Cerebellar nuclear complex (tissue), 1 donor: ENCODE measurements around the gene CCDC24.
A peak's percentile ranks its signal among the peaks of the same experiment; 100 is the strongest.

Source experiments
- DNase-seq, 2 experiments: peaks; one replicate each; lab custom pipeline; 2025; lab: John Stamatoyannopoulos, UW

The CCDC24 gene

GRCh38 chr1:43963006-43963405 lies 28.4 kb upstream of the CCDC24 start:
- DNase-seq: no peak

GRCh38 chr1:43963890-43964289 lies 27.5 kb upstream of the CCDC24 start:
- no peak for DNase-seq

GRCh38 chr1:43965316-43965715 lies 26.1 kb upstream of the CCDC24 start:
- DNase-seq: no peak

GRCh38 chr1:43968348-43968948 lies 23.0 kb upstream of the CCDC24 start:
- no peak for DNase-seq

GRCh38 chr1:43969416-43969745 lies 22.0 kb upstream of the CCDC24 start:
- no peak for DNase-seq

- DNase-seq: peak; percentile 79 to 93
Measured at GRCh38 chr1:43969746-43970466, 21.5 kb upstream of the CCDC24 start, which contains the start of gene DPH2. Gene DPH2, plus strand, starts transcription at chr1:43970010. Its CDS starts 166 bp downstream, at chr1:43970176.

- DNase-seq: no peak
Measured at GRCh38 chr1:43970502-43970901, 20.9 kb upstream of the CCDC24 start.

GRCh38 chr1:43970911-43971310 lies 20.5 kb upstream of the CCDC24 start:
- no peak for DNase-seq

GRCh38 chr1:43971336-43971980 lies 19.9 kb upstream of the CCDC24 start:
- DNase-seq: no peak

- no peak for DNase-seq
Measured at GRCh38 chr1:43973981-43974442, 17.4 kb upstream of the CCDC24 start.

- peak; percentile 62 to 85 for DNase-seq
Measured at GRCh38 chr1:43974443-43975248, 16.8 kb upstream of the CCDC24 start, which contains the start of gene ATP6V0B. Gene ATP6V0B, plus strand, starts transcription at chr1:43974960. Its CDS starts 81 bp downstream, at chr1:43975041.

GRCh38 chr1:43975249-43975961 lies 16.0 kb upstream of the CCDC24 start:
- no peak for DNase-seq

- DNase-seq: no peak
Measured at GRCh38 chr1:43976045-43976444, 15.4 kb upstream of the CCDC24 start.

- DNase-seq: no peak
Measured at GRCh38 chr1:43976890-43977289, 14.5 kb upstream of the CCDC24 start.

- no peak for DNase-seq
Measured at GRCh38 chr1:43977376-43978263, 13.8 kb upstream of the CCDC24 start.

- no peak for DNase-seq
Measured at GRCh38 chr1:43978264-43978550, 13.2 kb upstream of the CCDC24 start.

- no peak for DNase-seq
Measured at GRCh38 chr1:43978551-43979260, 12.7 kb upstream of the CCDC24 start, which contains the start of gene B4GALT2. Gene B4GALT2, plus strand, starts transcription at chr1:43979210. Its CDS starts 1,951 bp downstream, at chr1:43981161.

- DNase-seq: no peak
Measured at GRCh38 chr1:43979261-43979527, 12.2 kb upstream of the CCDC24 start.

- no peak for DNase-seq
Measured at GRCh38 chr1:43979528-43980254, 11.7 kb upstream of the CCDC24 start.
